ENCODE results near the gene MYH6.
"Not testable (repeated sequence)": the region's sequence is repeated elsewhere in the genome, so short reads cannot be mapped to it uniquely, and the experiment has no call there.

Gene MYH6

GRCh38 chr14:23418021-23418420 lies 9.9 kb upstream of the MYH6 start:
- no peak for TF ChIP-seq CTCF (IDR thresholded peaks at IDR 0.05; ENCODE audit: poor library complexity, severe bottlenecking)
- no peak overlapping the region for H3K4me3 ChIP-seq (ENCODE audit: severe bottlenecking)
- DNase-seq (ENCODE audit: low spot score) (no peak), ATAC-seq (ENCODE audit: low read depth) (no peak)
- no peaks in the 10 kb centered on the region for H3K9me3 ChIP-seq (ENCODE audit: severe bottlenecking)
- no peaks in the 10 kb centered on the region for H3K36me3 ChIP-seq (ENCODE audit: low read depth)
- H3K4me1 ChIP-seq (ENCODE audit: insufficient read depth, poor library complexity, severe bottlenecking): no peaks in the 10 kb centered on the region
- no peaks in the 10 kb centered on the region for H3K27me3 ChIP-seq (ENCODE audit: insufficient read depth, poor library complexity, severe bottlenecking)
- H3K27ac ChIP-seq (ENCODE audit: poor library complexity, severe bottlenecking): no peak overlapping the region

GRCh38 chr14:23417269-23417668 lies 9.2 kb upstream of the MYH6 start:
- not testable (repeated sequence) for H3K4me3 ChIP-seq (ENCODE audit: severe bottlenecking); ATAC-seq (ENCODE audit: low read depth); H3K9me3 ChIP-seq (ENCODE audit: severe bottlenecking); H3K4me1 ChIP-seq (ENCODE audit: insufficient read depth, poor library complexity, severe bottlenecking); H3K27me3 ChIP-seq (ENCODE audit: insufficient read depth, poor library complexity, severe bottlenecking); H3K27ac ChIP-seq (ENCODE audit: poor library complexity, severe bottlenecking); H3K36me3 ChIP-seq (ENCODE audit: low read depth); DNase-seq (ENCODE audit: low spot score)

- Histone ChIP-seq H3K27me3 (ENCODE audit: insufficient read depth, poor library complexity, severe bottlenecking) (no peaks in the 10 kb centered on the region), H3K9me3 (ENCODE audit: severe bottlenecking) (no peaks in the 10 kb centered on the region), H3K4me3 (ENCODE audit: severe bottlenecking) (no peak overlapping the region), H3K36me3 (ENCODE audit: low read depth) (no peaks in the 10 kb centered on the region), H3K27ac (ENCODE audit: poor library complexity, severe bottlenecking) (no peak overlapping the region), H3K4me1 (ENCODE audit: insufficient read depth, poor library complexity, severe bottlenecking) (no peaks in the 10 kb centered on the region)
- TF ChIP-seq CTCF (IDR thresholded peaks at IDR 0.05; ENCODE audit: poor library complexity, severe bottlenecking): no peak
- ATAC-seq (ENCODE audit: low read depth) (no peak), DNase-seq (ENCODE audit: low spot score) (no peak)
Measured at GRCh38 chr14:23416801-23417200, 8.7 kb upstream of the MYH6 start.

- no peaks in the 10 kb centered on the region for H3K27me3 ChIP-seq (ENCODE audit: insufficient read depth, poor library complexity, severe bottlenecking)
- no peak for TF ChIP-seq CTCF (IDR thresholded peaks at IDR 0.05; ENCODE audit: poor library complexity, severe bottlenecking)
- H3K4me1 ChIP-seq (ENCODE audit: insufficient read depth, poor library complexity, severe bottlenecking): no peaks in the 10 kb centered on the region
- ATAC-seq (ENCODE audit: low read depth) (no peak), DNase-seq (ENCODE audit: low spot score) (no peak)
- H3K36me3 ChIP-seq (ENCODE audit: low read depth): no peaks in the 10 kb centered on the region
- H3K4me3 ChIP-seq (ENCODE audit: severe bottlenecking): no peak overlapping the region
- no peaks in the 10 kb centered on the region for H3K9me3 ChIP-seq (ENCODE audit: severe bottlenecking)
- H3K27ac ChIP-seq (ENCODE audit: poor library complexity, severe bottlenecking): no peak overlapping the region
Measured at GRCh38 chr14:23415821-23416778, 8.0 kb upstream of the MYH6 start.

- no peak overlapping the region for H3K27ac ChIP-seq (ENCODE audit: poor library complexity, severe bottlenecking)
- H3K27me3 ChIP-seq (ENCODE audit: insufficient read depth, poor library complexity, severe bottlenecking): no peaks in the 10 kb centered on the region
- no peak overlapping the region for H3K4me3 ChIP-seq (ENCODE audit: severe bottlenecking)
- DNase-seq (ENCODE audit: low spot score): no peak
- H3K9me3 ChIP-seq (ENCODE audit: severe bottlenecking): no peaks in the 10 kb centered on the region
- ATAC-seq (ENCODE audit: low read depth): no peak
- no peaks in the 10 kb centered on the region for H3K4me1 ChIP-seq (ENCODE audit: insufficient read depth, poor library complexity, severe bottlenecking)
- H3K36me3 ChIP-seq (ENCODE audit: low read depth): no peaks in the 10 kb centered on the region
- TF ChIP-seq CTCF (IDR thresholded peaks at IDR 0.05; ENCODE audit: poor library complexity, severe bottlenecking): no peak
Measured at GRCh38 chr14:23414906-23415820, 7.1 kb upstream of the MYH6 start.

Data from RWPE2 (cell line).